ENCODE data around the gene FABP2. TPM values are rescaled to one million over a fixed set of nuclear protein-coding genes. Genes with fewer than 3 reads are reported as not detected.
"Not testable (repeated sequence)": the region's sequence is repeated elsewhere in the genome, so short reads cannot be mapped to it uniquely, and the experiment has no call there.

Gene FABP2
- total and polyA plus RNA-seq, 4 donors = not detected

DNA sequence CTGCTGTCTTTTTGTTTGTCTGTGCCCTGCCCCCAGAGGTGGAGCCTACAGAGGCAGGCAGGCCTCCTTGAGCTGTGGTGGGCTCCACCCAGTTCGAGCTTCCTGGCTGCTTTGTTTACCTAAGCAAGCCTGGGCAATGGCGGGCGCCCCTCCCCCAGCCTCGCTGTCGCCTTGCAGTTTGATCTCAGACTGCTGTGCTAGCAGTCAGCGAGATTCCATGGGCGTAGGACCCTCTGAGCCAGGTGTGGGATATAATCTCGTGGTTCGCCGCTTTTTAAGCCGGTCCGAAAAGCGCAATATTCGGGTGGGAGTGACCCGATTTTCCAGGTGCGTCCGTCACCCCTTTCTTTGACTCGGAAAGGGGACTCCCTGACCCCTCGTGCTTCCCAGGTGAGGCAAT is 42.4 kb downstream of the FABP2 start:
- not testable (repeated sequence) for H3K9me3 ChIP-seq (ENCODE audit: control insufficient read depth, insufficient read depth, low read length); H3K36me3 ChIP-seq (ENCODE audit: control insufficient read depth, insufficient read depth, low read length); H3K4me1 ChIP-seq (ENCODE audit: control insufficient read depth, insufficient read depth, low read length); H3K4me3 ChIP-seq (ENCODE audit: low read depth, low read length); H3K27ac ChIP-seq (ENCODE audit: low read depth, low read length); H3K27me3 ChIP-seq (ENCODE audit: control insufficient read depth, insufficient read depth, low read length); DNase-seq (ENCODE audit: low read depth in 4 of 6, low spot score in 6 of 6)
- WGBS (ENCODE audit: insufficient coverage) = 90% methylated on average over 6 of the region's 19 CpGs

DNA sequence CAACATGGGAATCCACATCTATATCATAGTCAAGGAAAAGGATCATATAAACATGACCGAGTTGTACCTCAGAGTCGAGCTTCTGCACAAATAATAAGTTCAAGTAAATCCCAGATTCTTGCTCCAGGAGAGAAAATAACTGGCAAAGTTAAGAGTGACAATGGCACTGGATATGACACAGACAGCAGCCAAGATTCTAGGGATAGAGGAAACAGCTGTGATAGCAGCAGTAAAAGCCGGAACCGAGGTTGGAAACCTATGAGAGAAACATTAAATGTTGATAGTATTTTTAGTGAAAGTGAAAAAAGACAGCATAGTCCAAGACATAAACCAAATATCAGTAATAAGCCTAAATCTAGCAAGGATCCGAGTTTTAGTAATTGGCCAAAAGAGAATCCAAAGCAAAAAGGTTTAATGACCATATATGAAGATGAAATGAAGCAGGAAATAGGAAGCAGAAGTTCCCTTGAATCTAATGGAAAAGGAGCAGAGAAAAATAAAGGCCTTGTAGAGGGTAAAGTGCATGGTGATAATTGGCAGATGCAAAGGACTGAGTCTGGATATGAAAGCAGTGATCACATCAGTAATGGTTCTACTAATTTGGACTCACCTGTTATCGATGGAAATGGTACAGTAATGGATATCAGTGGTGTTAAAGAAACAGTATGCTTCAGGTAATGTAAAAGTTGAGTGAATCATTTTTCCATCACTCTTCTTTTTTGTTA is 50.4 kb downstream of the FABP2 start:
- no peaks in the 10 kb centered on the region for H3K9me3 ChIP-seq (ENCODE audit: control insufficient read depth, insufficient read depth, low read length)
- no CpG with 5 or more reads among the region's 6 CpGs for WGBS (ENCODE audit: insufficient coverage)
- H3K27me3 ChIP-seq (ENCODE audit: control insufficient read depth, insufficient read depth, low read length) = no peaks in the 10 kb centered on the region
- no peaks in the 10 kb centered on the region for H3K36me3 ChIP-seq (ENCODE audit: control insufficient read depth, insufficient read depth, low read length)
- no peak overlapping the region for H3K27ac ChIP-seq (ENCODE audit: low read depth, low read length)
- DNase-seq (ENCODE audit: low read depth in 4 of 6, low spot score in 6 of 6) = no peak
- H3K4me1 ChIP-seq (ENCODE audit: control insufficient read depth, insufficient read depth, low read length) = no peaks in the 10 kb centered on the region
- H3K4me3 ChIP-seq (ENCODE audit: low read depth, low read length) = no peak overlapping the region

- no CpG with 5 or more reads among the region's 3 CpGs for WGBS (ENCODE audit: insufficient coverage)
- no peaks in the 10 kb centered on the region for H3K36me3 ChIP-seq (ENCODE audit: control insufficient read depth, insufficient read depth, low read length)
- no peak for DNase-seq (ENCODE audit: low read depth in 4 of 6, low spot score in 6 of 6)
These were observed 53.5 kb downstream of the FABP2 start for GRCh38 chr4:119268466-119268865.

More at GRCh38 chr4:119268466-119268865, 53.5 kb downstream of the FABP2 start:
- Histone ChIP-seq H3K27ac (ENCODE audit: low read depth, low read length) (no peak overlapping the region), H3K4me3 (ENCODE audit: low read depth, low read length) (no peak overlapping the region), H3K9me3 (ENCODE audit: control insufficient read depth, insufficient read depth, low read length) (no peaks in the 10 kb centered on the region), H3K4me1 (ENCODE audit: control insufficient read depth, insufficient read depth, low read length) (no peaks in the 10 kb centered on the region), H3K27me3 (ENCODE audit: control insufficient read depth, insufficient read depth, low read length) (no peaks in the 10 kb centered on the region)

Small RNAs within 50 kb of the gene (small RNA-seq; reads per million reads assigned to genes)
- not detected for gene RNU4-33P (ENCODE audit: low replicate concordance)

Other genes with a start within 250 kb of the FABP2 start
- gene MYOZ2, start 186.3 kb downstream of the FABP2 start, total RNA-seq = under 1 TPM; 0.30 to 0.66 TPM
- under 1 TPM; 0.32 to 0.90 TPM for gene MYOZ2, start 186.3 kb downstream of the FABP2 start, polyA plus RNA-seq (ENCODE audit: insufficient read length in 2 of 2)
- 10 to 100 TPM; 50.9 to 54.4 TPM for gene USP53, start 109.4 kb downstream of the FABP2 start, total RNA-seq
- gene USP53, start 109.4 kb downstream of the FABP2 start, polyA plus RNA-seq (ENCODE audit: insufficient read length in 2 of 2) = 10 to 100 TPM; 17.4 to 20.6 TPM

Measured in spinal cord (tissue), 10 donors.